Common myeloid progenitor, CD34-positive (primary cell): ENCODE results near the gene AGFG2.

Experiments used
- CTCF ChIA-PET: fragments of 350-600 bp; sonication (Branson Sonifier 250); formaldehyde crosslinking; loops from one replicate; lab custom pipeline; 2021; ENCODE audit warnings: antibody characterized with exemption; lab: Charles Lee
- POLR2A ChIA-PET: fragments of 350-600 bp; sonication (Branson Sonifier 250); formaldehyde crosslinking; loops from one replicate; lab custom pipeline; 2021; ENCODE audit warnings: antibody characterized with exemption; lab: Charles Lee
- DNase-seq, 3 donors: peaks; one replicate each; pipeline versions ENCODE4 v3.0.0 to v3.0.0-alpha.2; 2013
- H3K27ac ChIP-seq, 2 experiments: 1 replicate in 1 of 2; 2 replicates in 1 of 2; pipeline ENCODE4 v1.7.0; 2013; ENCODE audit warnings: inconsistent platforms in 2 of 2, low read length in 2 of 2, mild to moderate bottlenecking in 2 of 2, low read depth in 1 of 2, moderate library complexity in 1 of 2; ENCODE audit not compliant: severe bottlenecking in 2 of 2, insufficient read depth in 1 of 2, poor library complexity in 1 of 2
- H3K27me3 ChIP-seq, 5 experiments: replicated peaks in 2 of 5; 1 replicate in 3 of 5; 2 replicates in 2 of 5; pipeline versions ENCODE4 v1.6.1 to v1.7.0; 2013; ENCODE audit warnings: low read length in 4 of 5, mild to moderate bottlenecking in 2 of 5, moderate library complexity in 2 of 5, inconsistent platforms in 1 of 5; ENCODE audit not compliant: insufficient read depth in 5 of 5, control insufficient read depth in 4 of 5
- H3K36me3 ChIP-seq, 4 experiments: 1 replicate in 2 of 4; 2 replicates in 2 of 4; pipeline versions ENCODE4 v1.6.1 to v1.7.0; 2013; ENCODE audit warnings: low read length in 3 of 4, control low read depth in 1 of 4, mild to moderate bottlenecking in 1 of 4; ENCODE audit not compliant: control insufficient read depth in 4 of 4, insufficient read depth in 4 of 4
- H3K4me1 ChIP-seq, 4 experiments: 1 replicate in 3 of 4; 2 replicates in 1 of 4; pipeline versions ENCODE4 v1.6.1 to v1.7.1; 2013; ENCODE audit warnings: low read length in 3 of 4, mild to moderate bottlenecking in 3 of 4, control low read depth in 1 of 4, inconsistent platforms in 1 of 4, moderate library complexity in 1 of 4; ENCODE audit not compliant: control insufficient read depth in 4 of 4, insufficient read depth in 4 of 4; ENCODE audit errors: control extremely low read depth in 1 of 4
- H3K4me3 ChIP-seq, 7 experiments: 1 replicate in 4 of 7; 2 replicates in 3 of 7; pipeline versions ENCODE4 v1.5.1 to v1.7.0; 2013; ENCODE audit warnings: mild to moderate bottlenecking in 7 of 7, low read length in 6 of 7, moderate library complexity in 6 of 7, inconsistent platforms in 2 of 7, low read depth in 2 of 7, control low read depth in 1 of 7; ENCODE audit not compliant: insufficient read depth in 4 of 7, control insufficient read depth in 1 of 7; ENCODE audit errors: extremely low read depth in 1 of 7
- H3K9me3 ChIP-seq, 5 experiments: 1 replicate in 4 of 5; 2 replicates in 1 of 5; pipeline versions ENCODE4 v1.6.1 to v1.7.1; 2013; ENCODE audit warnings: low read length in 4 of 5, mild to moderate bottlenecking in 2 of 5, inconsistent platforms in 1 of 5, low read depth in 1 of 5, moderate library complexity in 1 of 5; ENCODE audit not compliant: control insufficient read depth in 4 of 5, insufficient read depth in 2 of 5; ENCODE audit errors: control extremely low read depth in 1 of 5
- WGBS: methylation state at CpG from one replicate; pipeline ENCODE4 v1.1.5; 2013; ENCODE audit not compliant: insufficient coverage; 5-methylcytosine and 5-hydroxymethylcytosine counted together

The AGFG2 gene

GRCh38 chr7:100588438-100588837 lies 49.4 kb downstream of the AGFG2 start:
- no peak overlapping the region for H3K4me3 ChIP-seq
- peak; percentile 50 to 65 (median 54) for DNase-seq
- POLR2A ChIA-PET = interaction anchor here (0.9 to 1.3 kb wide), 2 partner anchors 85 to 160 kb away, joined by 4 to 6 read pairs; partner anchors contain the start of genes GNB2 and ZCWPW1
- no peaks in the 10 kb centered on the region for H3K9me3 ChIP-seq
- H3K27ac ChIP-seq = no peak overlapping the region
- CTCF ChIA-PET = interaction anchor here (0.7 to 12.6 kb wide), 24 partner anchors 10 to 214 kb away, joined by 3 to 242 read pairs (median 4); partner anchors contain the start of genes MOSPD3, PCOLCE and SPACDR
- peaks cover 0 to 40% (median 32%) of the 10 kb centered on the region in 4 experiments for H3K4me1 ChIP-seq
- no peaks in the 10 kb centered on the region for H3K36me3 ChIP-seq
- WGBS = no CpG with 5 or more reads among the region's 1 CpG
- peaks cover 0 to 4% (median 0%) of the 10 kb centered on the region in 5 experiments for H3K27me3 ChIP-seq

DNA sequence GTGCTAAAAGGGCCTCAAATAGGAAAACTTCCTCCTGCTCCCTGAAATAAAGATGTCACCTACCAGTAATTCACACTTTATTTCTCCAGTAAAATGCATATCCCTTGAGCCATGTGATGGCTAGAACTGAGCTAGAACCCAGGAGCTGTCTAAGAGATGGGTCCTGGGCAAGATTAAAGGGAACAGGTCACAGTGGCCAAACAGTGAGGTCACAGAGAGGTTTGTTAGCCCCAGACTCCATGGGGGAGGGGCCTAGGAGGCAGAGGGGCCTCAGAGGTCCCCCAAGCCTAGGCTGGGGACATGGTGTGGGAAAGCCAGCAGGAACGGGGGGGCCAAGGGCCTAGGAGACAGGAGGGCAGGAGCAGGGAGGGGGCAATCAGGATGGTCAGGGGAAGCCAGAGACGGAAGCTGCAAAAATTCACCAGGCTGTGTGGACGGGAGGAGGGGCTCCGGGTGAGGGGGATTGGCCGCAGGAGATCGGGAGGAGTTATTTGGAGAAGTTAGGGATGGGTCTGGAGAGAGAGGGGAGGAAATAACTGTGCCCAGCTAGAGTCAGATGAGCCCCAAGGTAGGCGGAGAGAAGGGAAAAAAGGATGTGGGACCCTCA lies 50.4 kb downstream of the AGFG2 start:
- Histone ChIP-seq H3K27me3 (peaks cover 0 to 4% (median 0%) of the 10 kb centered on the region in 5 experiments), H3K4me3 (no peak overlapping the region), H3K27ac (no peak overlapping the region), H3K36me3 (no peaks in the 10 kb centered on the region), H3K4me1 (peaks cover 0 to 31% (median 24%) of the 10 kb centered on the region in 4 experiments), H3K9me3 (no peaks in the 10 kb centered on the region)
- 47% methylated on average over 7 of the region's 7 CpGs for WGBS
- POLR2A ChIA-PET = interaction anchor here (0.9 to 1.3 kb wide), 2 partner anchors 84 to 161 kb away, joined by 4 to 6 read pairs; partner anchors contain the start of genes GNB2 and ZCWPW1
- DNase-seq = no peak
- CTCF ChIA-PET = interaction anchor here (0.7 to 12.6 kb wide), 18 partner anchors 9 to 213 kb away, joined by 3 to 242 read pairs (median 5); partner anchors contain the start of genes MOSPD3, PCOLCE and SPACDR

DNA sequence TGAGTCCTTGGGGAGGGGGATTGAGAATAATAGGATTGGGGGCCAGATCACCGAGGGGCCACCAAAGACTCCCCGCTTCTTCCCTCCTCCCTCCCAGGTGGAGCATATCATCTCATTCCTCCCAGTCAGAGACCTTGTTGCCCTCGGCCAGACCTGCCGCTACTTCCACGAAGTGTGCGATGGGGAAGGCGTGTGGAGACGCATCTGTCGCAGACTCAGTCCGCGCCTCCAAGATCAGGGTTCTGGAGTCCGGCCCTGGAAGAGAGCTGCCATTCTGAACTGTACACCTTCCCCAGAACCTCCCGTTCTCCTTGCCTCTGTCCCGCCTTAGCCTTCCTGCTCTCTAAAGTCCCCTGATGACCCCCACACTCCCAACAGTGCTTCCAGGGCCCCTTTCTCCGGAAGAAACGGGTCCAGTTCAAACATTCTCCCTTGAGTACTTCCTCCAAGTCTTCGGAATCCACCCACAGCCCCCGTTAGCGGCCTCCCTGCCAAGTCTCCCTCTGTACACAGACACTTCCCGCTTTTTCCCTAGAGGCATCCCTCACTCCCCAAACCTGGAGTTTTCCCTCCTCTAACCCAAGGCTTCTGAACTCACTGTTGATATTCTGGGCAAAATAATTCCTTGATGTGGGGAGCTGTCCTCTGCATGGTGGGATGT lies 51.2 kb downstream of the AGFG2 start:
- H3K27me3 ChIP-seq = peaks cover 0 to 4% (median 0%) of the 10 kb centered on the region in 5 experiments
- ChIA-PET CTCF (interaction anchor here (0.8 to 12.6 kb wide), 10 partner anchors 9 to 125 kb away, joined by 3 to 242 read pairs (median 10); partner anchors contain the start of genes MOSPD3 and PCOLCE), POLR2A (no interaction called here)
- H3K9me3 ChIP-seq = no peaks in the 10 kb centered on the region
- H3K36me3 ChIP-seq = no peaks in the 10 kb centered on the region
- H3K4me3 ChIP-seq = peak overlapping the region in 2 of 7 experiments; percentile 16 to 54
- no peak for DNase-seq
- no peak overlapping the region for H3K27ac ChIP-seq
- peaks cover 0 to 24% (median 16%) of the 10 kb centered on the region in 4 experiments for H3K4me1 ChIP-seq
- WGBS = 35% methylated on average over 18 of the region's 20 CpGs

- ChIA-PET CTCF (interaction anchor here (0.7 to 12.6 kb wide), 4 partner anchors 14 to 126 kb away, joined by 3 to 242 read pairs (median 4); no protein-coding TSS in a partner anchor), POLR2A (no interaction called here)
- Histone ChIP-seq H3K4me1 (peaks cover 0 to 19% (median 13%) of the 10 kb centered on the region in 4 experiments), H3K27me3 (peaks cover 0 to 4% (median 0%) of the 10 kb centered on the region in 5 experiments), H3K4me3 (no peak overlapping the region), H3K36me3 (no peaks in the 10 kb centered on the region), H3K9me3 (no peaks in the 10 kb centered on the region), H3K27ac (no peak overlapping the region)
- DNase-seq = no peak
- WGBS = 97% methylated on average over 15 of the region's 17 CpGs
These were observed 52.6 kb downstream of the AGFG2 start for GRCh38 chr7:100591596-100591995.

DNA sequence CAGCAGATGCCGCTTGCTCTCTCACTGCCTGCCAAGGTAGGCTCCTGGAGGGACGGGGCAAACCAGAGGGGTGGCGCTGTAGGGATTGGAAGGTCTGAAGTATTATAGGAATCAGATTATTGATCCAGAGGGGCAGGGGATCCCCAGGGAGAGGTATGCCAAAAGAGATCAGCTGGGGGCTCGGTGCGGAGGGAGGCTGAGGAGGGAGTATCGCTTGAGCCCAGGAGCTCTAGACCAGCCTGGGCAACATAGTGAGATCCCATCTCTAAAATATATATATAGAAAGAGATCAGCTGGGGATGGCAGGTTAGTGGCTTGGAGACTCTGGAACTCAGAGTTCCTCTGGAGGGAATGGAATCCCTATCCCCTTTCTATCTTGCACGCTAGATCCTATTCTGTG lies 56.2 kb downstream of the AGFG2 start:
- 100% methylated on average over 4 of the region's 7 CpGs for WGBS

DNA sequence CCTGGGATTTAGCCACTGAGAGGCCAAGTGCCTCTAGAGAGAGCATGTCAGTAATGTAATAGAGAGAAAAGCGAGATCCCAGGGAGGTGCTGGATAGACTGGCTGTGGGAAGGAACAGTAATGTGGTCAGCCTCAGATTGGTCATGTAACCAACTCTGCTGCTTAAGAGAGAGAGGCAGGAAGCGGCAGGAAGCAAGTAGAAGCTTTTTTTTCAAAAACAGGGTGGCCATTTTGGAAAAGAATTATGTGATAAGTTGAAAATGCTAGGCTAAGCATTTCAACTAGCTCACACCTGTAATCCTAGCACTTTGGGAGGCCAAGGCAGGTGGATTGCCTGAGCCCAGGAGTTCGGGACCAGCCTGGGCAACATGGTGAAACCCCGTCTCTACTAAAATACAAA lies 59.4 kb downstream of the AGFG2 start:
- H3K4me3 ChIP-seq = no peak overlapping the region
- 86% methylated on average over 1 of the region's 4 CpGs for WGBS
- POLR2A ChIA-PET = interaction anchor here (0.6 kb wide), 1 partner anchor 183 kb away, joined by 3 read pairs; no protein-coding TSS in a partner anchor
- no peaks in the 10 kb centered on the region for H3K36me3 ChIP-seq
- H3K27me3 ChIP-seq = no peaks in the 10 kb centered on the region
- CTCF ChIA-PET = interaction anchor here (0.7 to 3.4 kb wide), 5 partner anchors 10 to 34 kb away, joined by 3 to 24 read pairs (median 4); no protein-coding TSS in a partner anchor
- no peaks in the 10 kb centered on the region for H3K9me3 ChIP-seq
- H3K27ac ChIP-seq = no peak overlapping the region
- peaks cover 0 to 6% (median 4%) of the 10 kb centered on the region in 4 experiments for H3K4me1 ChIP-seq
- peak in 2 of 3 donors; percentile 50 to 57 for DNase-seq

More for the DNA sequence above, 56.2 kb downstream of the AGFG2 start:
- no peak for DNase-seq
- Histone ChIP-seq H3K4me3 (no peak overlapping the region), H3K27ac (no peak overlapping the region), H3K4me1 (peaks cover 0 to 9% (median 3%) of the 10 kb centered on the region in 4 experiments), H3K27me3 (peaks cover 0 to 1% (median 0%) of the 10 kb centered on the region in 5 experiments), H3K36me3 (no peaks in the 10 kb centered on the region), H3K9me3 (no peaks in the 10 kb centered on the region)
- ChIA-PET POLR2A (no interaction called here), CTCF (interaction anchor here (1.1 to 2.1 kb wide), 2 partner anchors 28 to 111 kb away, joined by 3 to 6 read pairs; partner anchors contain the start of gene POP7)
